ENCODE results near the gene ADAMTS5.

Gene ADAMTS5

DNA sequence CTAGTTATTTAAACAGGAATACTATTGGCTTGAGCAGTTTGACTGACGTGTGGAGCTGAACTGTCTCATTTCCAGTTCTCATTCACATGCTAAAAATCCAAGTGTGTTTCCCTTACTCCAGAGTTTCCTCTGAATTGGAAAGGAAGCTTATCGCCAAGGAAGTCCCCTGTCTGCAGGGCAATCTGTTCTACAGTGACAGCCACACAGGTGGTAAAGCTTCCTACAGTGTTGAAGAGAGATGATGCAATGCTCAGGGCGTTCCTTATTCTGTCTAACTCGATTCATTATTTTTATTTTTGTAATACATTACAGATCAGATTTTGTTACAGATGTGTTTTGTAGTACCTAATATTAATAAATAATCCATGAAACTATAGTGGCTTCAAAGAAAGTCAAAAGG lies 41.3 kb downstream of the ADAMTS5 start:
- H3K36me3 ChIP-seq (ENCODE audit: control insufficient read depth in 1 of 2, insufficient read depth in 2 of 2, low read length in 2 of 2) = peaks cover 0 to 7% of the 10 kb centered on the region in 2 donors
- no peak overlapping the region for H3K9ac ChIP-seq (ENCODE audit: low read depth in 1 of 2, low read length in 2 of 2)
- no peak overlapping the region for H3K4me3 ChIP-seq (ENCODE audit: low read depth in 1 of 2, low read length in 2 of 2)
- H3K27me3 ChIP-seq (ENCODE audit: control insufficient read depth in 1 of 2, insufficient read depth in 2 of 2, low read length in 2 of 2) = no peaks in the 10 kb centered on the region
- no peak overlapping the region for H3K27ac ChIP-seq (ENCODE audit: low read depth, low read length)
- no peaks in the 10 kb centered on the region for H3K4me1 ChIP-seq (ENCODE audit: control insufficient read depth in 1 of 2, insufficient read depth in 2 of 2, low read length in 2 of 2)
- H3K9me3 ChIP-seq (ENCODE audit: control insufficient read depth in 1 of 2, low read length in 2 of 2) = no peaks in the 10 kb centered on the region

DNA sequence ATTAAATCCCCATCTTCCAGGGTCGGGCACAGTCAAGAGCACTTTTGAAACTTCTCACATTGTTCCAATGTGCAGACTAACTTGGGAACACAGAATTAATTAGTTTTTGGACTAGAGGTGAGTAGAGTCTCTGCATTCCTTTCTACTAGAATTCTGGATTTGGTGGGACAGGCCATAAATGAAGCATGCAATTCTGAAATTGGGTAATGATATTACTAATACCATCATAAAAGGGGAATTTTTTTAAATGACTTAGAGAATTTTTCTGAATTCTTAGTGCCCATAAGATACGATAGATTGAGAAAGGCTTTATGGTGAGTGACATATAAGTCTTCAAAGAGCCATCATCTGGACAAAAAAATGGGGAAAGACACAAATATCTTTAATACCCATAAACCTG lies 41.8 kb downstream of the ADAMTS5 start:
- H3K4me3 ChIP-seq (ENCODE audit: low read depth in 1 of 2, low read length in 2 of 2) = no peak overlapping the region
- no peaks in the 10 kb centered on the region for H3K27me3 ChIP-seq (ENCODE audit: control insufficient read depth in 1 of 2, insufficient read depth in 2 of 2, low read length in 2 of 2)
- no peak overlapping the region for H3K9ac ChIP-seq (ENCODE audit: low read depth in 1 of 2, low read length in 2 of 2)
- peaks cover 0 to 7% of the 10 kb centered on the region in 2 donors for H3K36me3 ChIP-seq (ENCODE audit: control insufficient read depth in 1 of 2, insufficient read depth in 2 of 2, low read length in 2 of 2)
- H3K9me3 ChIP-seq (ENCODE audit: control insufficient read depth in 1 of 2, low read length in 2 of 2) = no peaks in the 10 kb centered on the region
- H3K4me1 ChIP-seq (ENCODE audit: control insufficient read depth in 1 of 2, insufficient read depth in 2 of 2, low read length in 2 of 2) = no peaks in the 10 kb centered on the region
- no peak overlapping the region for H3K27ac ChIP-seq (ENCODE audit: low read depth, low read length)

GRCh38 chr21:26923986-26924385 lies 42.9 kb downstream of the ADAMTS5 start:
- Histone ChIP-seq H3K36me3 (ENCODE audit: control insufficient read depth in 1 of 2, insufficient read depth in 2 of 2, low read length in 2 of 2) (peaks cover 0 to 7% of the 10 kb centered on the region in 2 donors), H3K9ac (ENCODE audit: low read depth in 1 of 2, low read length in 2 of 2) (no peak overlapping the region), H3K9me3 (ENCODE audit: control insufficient read depth in 1 of 2, low read length in 2 of 2) (no peaks in the 10 kb centered on the region), H3K4me3 (ENCODE audit: low read depth in 1 of 2, low read length in 2 of 2) (no peak overlapping the region), H3K4me1 (ENCODE audit: control insufficient read depth in 1 of 2, insufficient read depth in 2 of 2, low read length in 2 of 2) (no peaks in the 10 kb centered on the region), H3K27ac (ENCODE audit: low read depth, low read length) (no peak overlapping the region), H3K27me3 (ENCODE audit: control insufficient read depth in 1 of 2, insufficient read depth in 2 of 2, low read length in 2 of 2) (no peaks in the 10 kb centered on the region)

DNA sequence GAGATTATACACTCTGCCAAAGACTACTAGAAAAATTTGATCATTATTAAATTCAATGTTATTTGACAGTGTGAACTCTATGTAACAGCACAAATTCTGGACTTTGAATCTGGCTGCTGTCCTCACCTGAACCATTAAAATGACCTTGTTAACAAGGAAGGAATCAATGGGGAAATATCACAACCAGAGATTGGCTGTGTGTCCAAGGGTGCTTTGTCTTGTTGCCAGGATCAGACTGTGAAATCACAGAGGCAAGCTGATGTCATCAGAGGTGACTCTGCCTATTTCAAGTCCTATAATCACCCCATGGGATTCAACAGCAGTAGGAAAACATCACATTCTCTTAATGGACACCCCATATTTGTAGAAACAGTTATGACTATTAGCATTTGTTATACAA lies 46.8 kb downstream of the ADAMTS5 start:
- Histone ChIP-seq H3K27ac (ENCODE audit: low read depth, low read length) (no peak overlapping the region), H3K4me1 (ENCODE audit: control insufficient read depth in 1 of 2, insufficient read depth in 2 of 2, low read length in 2 of 2) (no peaks in the 10 kb centered on the region), H3K4me3 (ENCODE audit: low read depth in 1 of 2, low read length in 2 of 2) (no peak overlapping the region), H3K36me3 (ENCODE audit: control insufficient read depth in 1 of 2, insufficient read depth in 2 of 2, low read length in 2 of 2) (peaks cover 0 to 7% of the 10 kb centered on the region in 2 donors), H3K9me3 (ENCODE audit: control insufficient read depth in 1 of 2, low read length in 2 of 2) (no peaks in the 10 kb centered on the region), H3K27me3 (ENCODE audit: control insufficient read depth in 1 of 2, insufficient read depth in 2 of 2, low read length in 2 of 2) (no peaks in the 10 kb centered on the region), H3K9ac (ENCODE audit: low read depth in 1 of 2, low read length in 2 of 2) (no peak overlapping the region)

DNA sequence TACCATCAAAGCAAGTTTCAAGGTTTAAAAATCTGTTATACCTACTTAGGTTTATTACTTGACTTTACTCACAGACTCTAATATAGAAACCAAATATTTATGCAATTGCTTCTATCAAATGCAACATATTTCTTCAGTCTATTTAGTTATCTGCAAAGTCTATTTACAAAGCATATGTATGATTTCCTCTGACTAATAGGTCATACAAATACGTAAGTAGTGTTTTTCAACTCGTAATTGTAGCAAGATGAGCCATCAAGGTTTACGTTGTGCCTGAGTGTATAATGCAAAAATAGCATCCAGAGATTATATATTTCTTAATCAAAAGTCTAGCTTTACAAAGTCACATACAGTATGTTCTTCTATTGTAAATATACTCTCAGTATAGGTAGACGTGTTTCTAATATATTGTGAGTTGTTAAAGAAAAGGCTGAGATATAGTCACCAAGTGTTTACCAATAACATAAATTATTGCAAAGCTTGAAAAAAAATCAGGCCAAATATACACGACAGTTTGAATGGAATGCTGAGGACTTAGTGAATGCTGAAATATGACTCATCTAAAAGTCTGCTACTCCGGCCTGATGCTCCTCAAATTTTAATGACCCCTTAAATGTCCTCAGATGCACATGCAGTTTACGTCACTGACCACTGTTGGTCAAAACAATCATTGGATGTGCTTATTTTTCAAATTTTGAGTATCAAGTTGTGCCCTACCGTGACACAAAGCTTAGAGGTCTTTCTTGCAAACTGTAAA lies 48.4 kb downstream of the ADAMTS5 start:
- Histone ChIP-seq H3K9ac (ENCODE audit: low read depth in 1 of 2, low read length in 2 of 2) (no peak overlapping the region), H3K27ac (ENCODE audit: low read depth, low read length) (no peak overlapping the region), H3K36me3 (ENCODE audit: control insufficient read depth in 1 of 2, insufficient read depth in 2 of 2, low read length in 2 of 2) (peaks cover 0 to under 1% of the 10 kb centered on the region in 2 donors), H3K4me3 (ENCODE audit: low read depth in 1 of 2, low read length in 2 of 2) (no peak overlapping the region), H3K9me3 (ENCODE audit: control insufficient read depth in 1 of 2, low read length in 2 of 2) (peaks cover 0 to 4% of the 10 kb centered on the region in 2 donors), H3K27me3 (ENCODE audit: control insufficient read depth in 1 of 2, insufficient read depth in 2 of 2, low read length in 2 of 2) (no peaks in the 10 kb centered on the region), H3K4me1 (ENCODE audit: control insufficient read depth in 1 of 2, insufficient read depth in 2 of 2, low read length in 2 of 2) (no peaks in the 10 kb centered on the region)

GRCh38 chr21:26916799-26917198 lies 50.1 kb downstream of the ADAMTS5 start:
- no peak overlapping the region for H3K4me3 ChIP-seq (ENCODE audit: low read depth in 1 of 2, low read length in 2 of 2)
- no peak overlapping the region for H3K9ac ChIP-seq (ENCODE audit: low read depth in 1 of 2, low read length in 2 of 2)
- H3K27me3 ChIP-seq (ENCODE audit: control insufficient read depth in 1 of 2, insufficient read depth in 2 of 2, low read length in 2 of 2) = no peaks in the 10 kb centered on the region
- peaks cover 0 to 5% of the 10 kb centered on the region in 2 donors for H3K9me3 ChIP-seq (ENCODE audit: control insufficient read depth in 1 of 2, low read length in 2 of 2)
- no peaks in the 10 kb centered on the region for H3K36me3 ChIP-seq (ENCODE audit: control insufficient read depth in 1 of 2, insufficient read depth in 2 of 2, low read length in 2 of 2)
- H3K4me1 ChIP-seq (ENCODE audit: control insufficient read depth in 1 of 2, insufficient read depth in 2 of 2, low read length in 2 of 2) = no peaks in the 10 kb centered on the region
- no peak overlapping the region for H3K27ac ChIP-seq (ENCODE audit: low read depth, low read length)

- H3K4me1 ChIP-seq (ENCODE audit: control insufficient read depth in 1 of 2, insufficient read depth in 2 of 2, low read length in 2 of 2) = no peaks in the 10 kb centered on the region
- no peaks in the 10 kb centered on the region for H3K36me3 ChIP-seq (ENCODE audit: control insufficient read depth in 1 of 2, insufficient read depth in 2 of 2, low read length in 2 of 2)
- H3K9me3 ChIP-seq (ENCODE audit: control insufficient read depth in 1 of 2, low read length in 2 of 2) = peaks cover 0 to 5% of the 10 kb centered on the region in 2 donors
- H3K9ac ChIP-seq (ENCODE audit: low read depth in 1 of 2, low read length in 2 of 2) = no peak overlapping the region
- no peak overlapping the region for H3K4me3 ChIP-seq (ENCODE audit: low read depth in 1 of 2, low read length in 2 of 2)
- H3K27ac ChIP-seq (ENCODE audit: low read depth, low read length) = no peak overlapping the region
- no peaks in the 10 kb centered on the region for H3K27me3 ChIP-seq (ENCODE audit: control insufficient read depth in 1 of 2, insufficient read depth in 2 of 2, low read length in 2 of 2)
Measured at GRCh38 chr21:26914557-26914956, 52.3 kb downstream of the ADAMTS5 start.

DNA sequence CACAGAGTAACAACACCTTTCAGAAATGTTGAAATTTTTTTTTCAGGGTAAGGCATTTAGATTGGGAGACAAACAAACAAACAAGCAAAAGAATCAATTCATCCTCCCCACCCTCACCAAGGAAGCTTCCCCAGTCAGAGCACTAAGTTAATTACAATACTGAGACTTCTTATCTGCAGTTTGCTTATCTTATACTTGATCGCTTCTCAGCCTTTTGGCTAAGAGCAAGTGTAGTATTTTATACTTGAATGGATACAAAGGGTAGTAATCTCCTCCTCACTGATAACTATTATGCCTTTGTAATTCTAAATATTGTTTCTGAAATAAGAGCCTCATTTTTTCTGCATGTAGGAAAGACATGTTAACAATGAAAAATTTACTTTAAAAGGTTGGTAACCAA lies 54.4 kb downstream of the ADAMTS5 start:
- Histone ChIP-seq H3K9me3 (ENCODE audit: control insufficient read depth in 1 of 2, low read length in 2 of 2) (peaks cover 0 to 5% of the 10 kb centered on the region in 2 donors), H3K36me3 (ENCODE audit: control insufficient read depth in 1 of 2, insufficient read depth in 2 of 2, low read length in 2 of 2) (no peaks in the 10 kb centered on the region), H3K27ac (ENCODE audit: low read depth, low read length) (no peak overlapping the region), H3K4me3 (ENCODE audit: low read depth in 1 of 2, low read length in 2 of 2) (no peak overlapping the region), H3K9ac (ENCODE audit: low read depth in 1 of 2, low read length in 2 of 2) (no peak overlapping the region), H3K4me1 (ENCODE audit: control insufficient read depth in 1 of 2, insufficient read depth in 2 of 2, low read length in 2 of 2) (no peaks in the 10 kb centered on the region), H3K27me3 (ENCODE audit: control insufficient read depth in 1 of 2, insufficient read depth in 2 of 2, low read length in 2 of 2) (no peaks in the 10 kb centered on the region)

DNA sequence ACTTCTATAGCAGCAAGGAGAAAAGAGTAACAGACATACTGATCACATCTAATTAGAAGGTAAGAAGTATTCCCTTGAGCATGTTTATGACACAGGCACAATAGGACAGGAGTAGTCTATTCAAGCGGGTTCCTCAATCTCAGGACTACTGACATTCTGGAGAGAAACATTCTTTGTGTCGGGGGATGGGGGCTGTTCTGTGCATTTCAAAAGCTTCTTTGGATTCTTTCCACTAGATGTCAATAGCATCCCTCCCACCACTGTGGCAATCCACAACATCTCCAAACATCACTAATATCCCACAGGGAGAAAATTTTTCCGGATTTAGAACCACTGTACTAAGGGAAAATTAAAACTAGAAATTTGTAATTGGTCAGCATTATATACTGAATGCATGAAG lies 56.9 kb downstream of the ADAMTS5 start:
- Histone ChIP-seq H3K36me3 (ENCODE audit: control insufficient read depth in 1 of 2, insufficient read depth in 2 of 2, low read length in 2 of 2) (no peaks in the 10 kb centered on the region), H3K27me3 (ENCODE audit: control insufficient read depth in 1 of 2, insufficient read depth in 2 of 2, low read length in 2 of 2) (no peaks in the 10 kb centered on the region), H3K4me1 (ENCODE audit: control insufficient read depth in 1 of 2, insufficient read depth in 2 of 2, low read length in 2 of 2) (no peaks in the 10 kb centered on the region), H3K9me3 (ENCODE audit: control insufficient read depth in 1 of 2, low read length in 2 of 2) (peaks cover 0 to 5% of the 10 kb centered on the region in 2 donors), H3K27ac (ENCODE audit: low read depth, low read length) (no peak overlapping the region), H3K9ac (ENCODE audit: low read depth in 1 of 2, low read length in 2 of 2) (no peak overlapping the region), H3K4me3 (ENCODE audit: low read depth in 1 of 2, low read length in 2 of 2) (no peak overlapping the region)

- Histone ChIP-seq H3K9ac (ENCODE audit: low read depth in 1 of 2, low read length in 2 of 2) (no peak overlapping the region), H3K4me3 (ENCODE audit: low read depth in 1 of 2, low read length in 2 of 2) (no peak overlapping the region), H3K4me1 (ENCODE audit: control insufficient read depth in 1 of 2, insufficient read depth in 2 of 2, low read length in 2 of 2) (no peaks in the 10 kb centered on the region), H3K36me3 (ENCODE audit: control insufficient read depth in 1 of 2, insufficient read depth in 2 of 2, low read length in 2 of 2) (no peaks in the 10 kb centered on the region), H3K27ac (ENCODE audit: low read depth, low read length) (no peak overlapping the region), H3K27me3 (ENCODE audit: control insufficient read depth in 1 of 2, insufficient read depth in 2 of 2, low read length in 2 of 2) (no peaks in the 10 kb centered on the region), H3K9me3 (ENCODE audit: control insufficient read depth in 1 of 2, low read length in 2 of 2) (no peaks in the 10 kb centered on the region)
Measured at GRCh38 chr21:26900980-26901379, 65.9 kb downstream of the ADAMTS5 start.

All from duodenal mucosa (tissue), 2 donors.